C4-2B (cell line): ENCODE results near the gene SOX5.

Experiments used
- H3K27ac ChIP-seq: fragments of 450-650 bp; 2 replicates; pipeline ENCODE4 v1.5.1; 2017
- CTCF ChIP-seq: fragments of 450-650 bp; conservative IDR thresholded peaks from 2 replicates; pipeline ENCODE4 v1.5.1; 2017; ENCODE audit warnings: mild to moderate bottlenecking
- ZFX ChIP-seq: fragments of 450-650 bp; IDR thresholded peaks from 2 replicates; pipeline ENCODE4 v1.6.1; 2017

SOX5 gene

DNA sequence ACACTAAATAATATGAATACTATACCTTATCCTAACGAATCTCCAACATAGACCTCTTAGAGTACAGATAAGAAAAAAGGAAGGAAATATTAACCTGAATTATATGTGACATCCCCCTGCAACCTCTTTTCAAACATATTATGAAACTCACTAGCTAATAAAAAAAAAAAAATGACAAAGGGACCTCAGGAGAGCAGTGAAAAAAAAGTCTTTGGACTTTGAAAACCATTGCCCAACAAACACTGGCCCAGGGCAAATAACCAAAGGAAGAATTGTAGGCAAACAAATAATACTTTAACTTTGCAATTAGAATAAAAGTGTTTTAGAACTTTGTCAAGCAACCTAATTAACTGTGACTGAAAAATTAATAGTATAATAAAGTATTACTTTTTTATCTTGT lies 7.7 kb downstream of the SOX5 start:
- no peak for TF ChIP-seq CTCF
- no peak for TF ChIP-seq ZFX

DNA sequence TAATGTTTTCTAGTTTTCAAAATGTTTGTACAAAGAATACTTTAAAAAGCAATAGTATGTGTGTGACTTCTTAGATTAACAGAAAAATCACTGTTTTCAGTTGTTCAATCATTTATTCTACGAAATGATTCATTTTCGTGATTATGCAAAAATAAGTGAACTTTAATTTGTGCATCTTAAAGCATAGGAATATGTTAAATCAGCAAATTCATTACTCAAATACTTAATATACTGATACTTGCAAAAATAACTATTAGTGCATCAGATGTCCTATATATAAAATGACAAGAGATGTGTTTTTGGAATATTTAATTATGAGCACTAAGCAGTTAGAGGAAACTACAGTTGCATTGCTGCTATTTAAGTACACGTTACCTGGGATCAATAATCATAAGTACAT lies 11.0 kb downstream of the SOX5 start:
- no peak overlapping the region for H3K27ac ChIP-seq
- TF ChIP-seq CTCF (no peak), ZFX (no peak)

More for the DNA sequence above, 7.7 kb downstream of the SOX5 start:
- no peak overlapping the region for H3K27ac ChIP-seq

- TF ChIP-seq ZFX (no peak), CTCF (no peak)
- H3K27ac ChIP-seq, result no peak overlapping the region
Measured at GRCh38 chr12:23931176-23931575, 18.3 kb downstream of the SOX5 start.

DNA sequence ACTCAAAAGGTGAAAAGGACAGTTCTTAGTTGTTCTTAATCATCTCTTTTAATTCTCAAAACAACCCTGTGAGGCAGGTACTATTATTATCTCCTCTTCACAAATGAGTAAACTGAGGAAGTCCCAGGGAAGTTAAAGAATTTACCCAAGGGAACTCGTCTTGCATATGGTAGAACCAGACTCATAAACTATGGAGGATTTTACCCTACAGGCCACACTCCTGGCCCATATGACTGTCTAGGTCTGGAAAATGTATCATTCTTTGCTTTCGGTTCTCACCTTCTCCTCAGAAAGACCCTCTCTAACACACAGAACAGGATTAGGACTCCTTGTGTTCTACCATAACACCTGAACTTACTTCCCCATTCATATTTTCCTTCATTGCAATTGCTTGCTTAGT lies 18.9 kb downstream of the SOX5 start:
- TF ChIP-seq ZFX (no peak), CTCF (no peak)
- H3K27ac ChIP-seq, result no peak overlapping the region

GRCh38 chr12:23929906-23930305 lies 19.6 kb downstream of the SOX5 start:
- TF ChIP-seq CTCF (no peak), ZFX (no peak)
- H3K27ac ChIP-seq, result no peak overlapping the region

- H3K27ac ChIP-seq, result no peak overlapping the region
- TF ChIP-seq ZFX, result no peak
- no peak for TF ChIP-seq CTCF
Measured at GRCh38 chr12:23927907-23928306, 21.6 kb downstream of the SOX5 start.

GRCh38 chr12:23921099-23921856 lies 28.2 kb downstream of the SOX5 start:
- H3K27ac ChIP-seq, result no peak overlapping the region
- no peak for TF ChIP-seq ZFX
- TF ChIP-seq CTCF, result no peak
